Sigmoid colon (tissue), 4 donors: ENCODE results near the gene ZNF683.

Source experiments
- POLR2AphosphoS5 ChIP-seq, 4 donors: sonication (generic); formaldehyde crosslinking; IDR thresholded peaks; one replicate each; pipeline ENCODE4 v1.6.1; 2017; ENCODE audit warnings: antibody characterized with exemption in 4 of 4
- TF ChIP-seq, protein P1 (sequence below), 4 experiments: fragments of 450-650 bp in 3 of 4; fragments of 200-600 bp in 1 of 4; IDR thresholded peaks; one replicate each; pipeline ENCODE4 v1.5.1; 2016 to 2019; ENCODE audit warnings: antibody characterized with exemption in 4 of 4, mild to moderate bottlenecking in 3 of 4, moderate library complexity in 2 of 4

DNA sequence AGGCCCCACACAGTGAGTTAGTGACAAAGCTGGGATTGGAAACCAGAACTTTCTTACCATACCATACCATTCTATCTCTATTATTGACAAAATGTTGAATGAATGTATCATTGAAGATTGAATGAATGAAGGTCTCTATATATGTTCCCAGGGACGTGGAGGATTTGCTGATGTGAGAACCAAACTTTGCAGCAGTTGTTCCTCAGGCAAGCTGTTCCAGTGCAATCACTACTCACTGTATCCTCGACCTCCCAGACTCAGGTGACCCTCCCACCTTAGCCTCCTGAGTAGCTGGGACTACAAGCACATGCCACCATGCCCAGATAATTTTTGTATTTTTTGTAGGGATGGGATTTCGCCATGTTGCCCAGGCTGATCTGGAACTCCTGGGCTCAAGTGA, 26.5 kb upstream of the ZNF683 start:
- TF ChIP-seq, protein P1, sequence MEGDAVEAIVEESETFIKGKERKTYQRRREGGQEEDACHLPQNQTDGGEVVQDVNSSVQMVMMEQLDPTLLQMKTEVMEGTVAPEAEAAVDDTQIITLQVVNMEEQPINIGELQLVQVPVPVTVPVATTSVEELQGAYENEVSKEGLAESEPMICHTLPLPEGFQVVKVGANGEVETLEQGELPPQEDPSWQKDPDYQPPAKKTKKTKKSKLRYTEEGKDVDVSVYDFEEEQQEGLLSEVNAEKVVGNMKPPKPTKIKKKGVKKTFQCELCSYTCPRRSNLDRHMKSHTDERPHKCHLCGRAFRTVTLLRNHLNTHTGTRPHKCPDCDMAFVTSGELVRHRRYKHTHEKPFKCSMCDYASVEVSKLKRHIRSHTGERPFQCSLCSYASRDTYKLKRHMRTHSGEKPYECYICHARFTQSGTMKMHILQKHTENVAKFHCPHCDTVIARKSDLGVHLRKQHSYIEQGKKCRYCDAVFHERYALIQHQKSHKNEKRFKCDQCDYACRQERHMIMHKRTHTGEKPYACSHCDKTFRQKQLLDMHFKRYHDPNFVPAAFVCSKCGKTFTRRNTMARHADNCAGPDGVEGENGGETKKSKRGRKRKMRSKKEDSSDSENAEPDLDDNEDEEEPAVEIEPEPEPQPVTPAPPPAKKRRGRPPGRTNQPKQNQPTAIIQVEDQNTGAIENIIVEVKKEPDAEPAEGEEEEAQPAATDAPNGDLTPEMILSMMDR (IDR thresholded peaks at IDR 0.05) = no peak
- no peak for TF ChIP-seq POLR2AphosphoS5 (IDR thresholded peaks at IDR 0.05)
